PFSK-1 (cell line): ENCODE measurements around the gene RPL18A.

ENCODE experiments used
- POLR2AphosphoS5 ChIP-seq: IDR thresholded peaks from 2 replicates; pipeline ENCODE4 v1.6.1; 2012; ENCODE audit warnings: low read depth, mild to moderate bottlenecking, control low read depth, low read length, moderate library complexity
- REST ChIP-seq, 2 experiments: IDR thresholded peaks; 2 replicates each; pipeline versions ENCODE4 v1.6.1 to v1.8.0; 2011 to 2012; ENCODE audit warnings: low read depth in 2 of 2, low read length in 2 of 2, control low read depth in 1 of 2, inconsistent platforms in 1 of 2, mild to moderate bottlenecking in 1 of 2, moderate library complexity in 1 of 2; ENCODE audit not compliant: insufficient read depth in 1 of 2
- SIN3A ChIP-seq: IDR thresholded peaks from 2 replicates; pipeline ENCODE4 v1.6.1; 2012; ENCODE audit warnings: mild to moderate bottlenecking, low read length, moderate library complexity, borderline replicate concordance; ENCODE audit not compliant: insufficient read depth
- TAF1 ChIP-seq: IDR thresholded peaks from 2 replicates; pipeline ENCODE4 v1.6.1; 2012; ENCODE audit warnings: low read length, control low read depth, borderline replicate concordance; ENCODE audit not compliant: insufficient read depth

GRCh38 chr19:17908244-17908643 is 48.5 kb downstream of the RPL18A start:
- TF ChIP-seq SIN3A (no peak), REST (IDR thresholded peaks at IDR 0.05; ENCODE audit: insufficient read depth in 1 of 2, low read depth in 2 of 2, low read length in 2 of 2) (no peak), POLR2AphosphoS5 (no peak), TAF1 (no peak)
